Ishikawa (cell line): ENCODE measurements around the gene ARVCF.

Experiments used
- EP300 ChIP-seq: IDR thresholded peaks from 2 replicates; pipeline ENCODE4 v1.6.1; 2012; ENCODE audit warnings: borderline replicate concordance
- NFIC ChIP-seq: IDR thresholded peaks from 2 replicates; pipeline ENCODE4 v1.6.1; 2012
- YY1 ChIP-seq: IDR thresholded peaks from 2 replicates; pipeline ENCODE4 v1.6.1; 2012; ENCODE audit warnings: low read depth
- TF ChIP-seq, protein P1 (sequence below): IDR thresholded peaks from 2 replicates; pipeline ENCODE4 v1.6.1; 2012

GRCh38 chr22:20002128-20002527 is 14.5 kb downstream of the ARVCF start:
- TF ChIP-seq EP300: no peak
- TF ChIP-seq YY1: no peak
- no peak for TF ChIP-seq NFIC
- TF ChIP-seq, protein P1, sequence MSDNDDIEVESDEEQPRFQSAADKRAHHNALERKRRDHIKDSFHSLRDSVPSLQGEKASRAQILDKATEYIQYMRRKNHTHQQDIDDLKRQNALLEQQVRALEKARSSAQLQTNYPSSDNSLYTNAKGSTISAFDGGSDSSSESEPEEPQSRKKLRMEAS: no peak
